ENCODE measurements around the gene PINK1.

The PINK1 gene

DNA sequence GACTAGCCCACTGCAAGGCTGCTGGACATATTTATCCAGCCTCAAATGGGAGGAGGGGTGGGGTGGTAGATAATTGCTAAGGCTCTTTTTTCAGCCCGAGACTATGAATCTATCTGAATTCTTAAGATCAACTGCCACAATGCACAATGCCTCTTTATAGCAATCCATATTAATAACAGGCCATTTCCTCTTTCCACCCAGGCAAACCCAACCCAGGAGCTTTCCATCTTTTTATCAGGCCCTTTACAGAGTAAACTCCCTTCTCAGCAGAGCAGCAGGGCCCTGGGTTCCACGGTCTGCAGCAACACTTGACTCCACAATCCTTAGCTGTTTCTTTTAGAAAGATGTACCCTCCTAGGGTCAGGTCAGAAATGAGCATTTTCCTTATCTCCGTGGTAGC, 27.1 kb downstream of the PINK1 start:
- no peak for DNase-seq (ENCODE audit: low spot score)
- TF ChIP-seq, protein P1, sequence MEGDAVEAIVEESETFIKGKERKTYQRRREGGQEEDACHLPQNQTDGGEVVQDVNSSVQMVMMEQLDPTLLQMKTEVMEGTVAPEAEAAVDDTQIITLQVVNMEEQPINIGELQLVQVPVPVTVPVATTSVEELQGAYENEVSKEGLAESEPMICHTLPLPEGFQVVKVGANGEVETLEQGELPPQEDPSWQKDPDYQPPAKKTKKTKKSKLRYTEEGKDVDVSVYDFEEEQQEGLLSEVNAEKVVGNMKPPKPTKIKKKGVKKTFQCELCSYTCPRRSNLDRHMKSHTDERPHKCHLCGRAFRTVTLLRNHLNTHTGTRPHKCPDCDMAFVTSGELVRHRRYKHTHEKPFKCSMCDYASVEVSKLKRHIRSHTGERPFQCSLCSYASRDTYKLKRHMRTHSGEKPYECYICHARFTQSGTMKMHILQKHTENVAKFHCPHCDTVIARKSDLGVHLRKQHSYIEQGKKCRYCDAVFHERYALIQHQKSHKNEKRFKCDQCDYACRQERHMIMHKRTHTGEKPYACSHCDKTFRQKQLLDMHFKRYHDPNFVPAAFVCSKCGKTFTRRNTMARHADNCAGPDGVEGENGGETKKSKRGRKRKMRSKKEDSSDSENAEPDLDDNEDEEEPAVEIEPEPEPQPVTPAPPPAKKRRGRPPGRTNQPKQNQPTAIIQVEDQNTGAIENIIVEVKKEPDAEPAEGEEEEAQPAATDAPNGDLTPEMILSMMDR (IDR thresholded peaks at IDR 0.05; ENCODE audit: extremely low read depth, insufficient read depth, missing control alignments): no peak
- in situ Hi-C loops (cut with MboI; ENCODE audit: low pct_unique_long_range_greater_than_20kb, low sequenced_read_pairs, unreplicated experiment): no loop called here

DNA sequence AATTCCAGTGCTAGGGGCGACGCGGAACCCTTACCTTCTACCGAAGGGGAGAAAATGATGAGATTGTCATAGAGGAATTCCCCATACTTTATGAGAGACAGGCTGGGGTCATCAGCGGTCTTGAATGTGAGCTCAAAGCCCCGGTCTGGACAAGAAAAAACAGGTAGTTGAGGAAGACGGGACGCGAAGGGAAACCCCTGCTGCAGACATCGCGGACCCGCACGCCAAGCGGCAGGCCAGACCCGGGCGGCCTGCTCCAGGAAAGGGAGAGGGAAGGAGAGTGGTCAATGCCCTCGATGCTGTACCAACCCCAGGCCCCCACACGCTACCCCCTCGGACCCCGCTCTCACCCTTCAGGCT, 27.6 kb downstream of the PINK1 start:
- in situ Hi-C loops (cut with MboI; ENCODE audit: low pct_unique_long_range_greater_than_20kb, low sequenced_read_pairs, unreplicated experiment): no loop called here
- TF ChIP-seq, protein P1 (IDR thresholded peaks at IDR 0.05; ENCODE audit: extremely low read depth, insufficient read depth, missing control alignments): no peak
- DNase-seq (ENCODE audit: low spot score): no peak

DNA sequence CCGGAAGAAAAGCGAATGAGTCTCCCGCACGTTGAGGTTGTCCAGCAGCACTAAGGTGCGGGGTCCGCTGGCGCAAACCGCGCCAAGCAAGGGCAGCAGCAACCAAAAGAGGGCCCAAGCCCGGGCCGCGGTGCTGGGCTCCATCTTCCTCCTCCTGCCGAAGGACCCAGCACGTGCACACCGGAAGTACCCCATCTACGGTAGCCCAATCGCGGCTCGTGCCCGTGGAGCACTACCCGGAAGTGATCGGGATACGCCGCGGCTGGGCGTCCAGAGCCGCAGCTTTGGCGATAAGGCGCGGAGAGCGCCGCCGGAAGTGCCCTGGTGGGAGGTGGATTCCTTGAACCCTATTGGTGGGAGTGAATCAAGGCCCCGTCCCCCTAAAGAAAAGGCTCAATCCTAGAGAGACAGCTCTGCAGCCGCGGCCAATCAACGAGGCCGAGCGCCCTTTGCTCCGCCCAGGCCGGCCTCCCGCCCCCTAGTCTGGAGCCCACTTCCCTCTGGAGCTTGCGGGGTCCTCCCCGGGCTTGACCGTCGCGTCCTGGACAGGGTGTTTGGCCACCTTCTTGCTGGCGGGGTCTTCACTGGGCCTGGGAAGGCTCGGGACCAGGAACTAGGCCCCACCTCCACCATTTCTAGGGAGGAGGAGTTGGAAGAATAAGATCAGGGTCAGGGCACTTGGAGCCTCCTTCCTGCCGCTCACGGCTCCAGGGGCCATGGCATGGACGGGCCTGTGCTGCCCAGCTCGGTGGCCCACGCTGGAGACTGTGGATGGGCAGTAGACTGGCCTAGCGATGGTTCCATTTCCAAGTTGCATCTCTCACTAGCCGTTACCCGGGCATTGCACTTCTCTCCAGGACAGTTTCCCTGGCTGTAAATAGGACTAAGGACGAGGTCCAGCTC, 28.2 kb downstream of the PINK1 start, which contains the start of gene DDOST:
Gene DDOST (minus strand): TSS at position 163 of the 903 bp plus-strand sequence. CDS start 19 bp downstream, at position 144.
- peak; percentile 98 for DNase-seq (ENCODE audit: low spot score)
- in situ Hi-C loops (cut with MboI; ENCODE audit: low pct_unique_long_range_greater_than_20kb, low sequenced_read_pairs, unreplicated experiment): no loop called here
- TF ChIP-seq, protein P1 (IDR thresholded peaks at IDR 0.05; ENCODE audit: extremely low read depth, insufficient read depth, missing control alignments): peak; percentile 39

DNA sequence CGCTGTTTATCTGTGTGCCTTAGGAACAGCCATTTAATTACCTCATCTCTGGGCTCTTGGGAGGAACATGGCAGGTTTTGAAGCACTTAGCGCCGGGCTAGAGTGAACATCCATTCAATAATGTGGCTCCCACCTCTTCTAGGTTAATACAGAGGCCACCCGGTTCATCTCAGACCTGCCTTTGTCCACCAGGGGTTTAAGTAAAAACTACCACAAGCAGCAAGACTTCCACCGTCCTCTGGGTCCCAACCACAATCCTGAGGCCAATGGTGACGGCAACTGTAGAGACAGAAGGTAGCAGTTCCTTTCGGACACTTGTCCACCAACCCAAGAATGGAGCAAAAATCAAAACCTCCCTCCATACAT, 28.8 kb downstream of the PINK1 start:
- TF ChIP-seq, protein P1 (IDR thresholded peaks at IDR 0.05; ENCODE audit: extremely low read depth, insufficient read depth, missing control alignments): no peak
- in situ Hi-C loops (cut with MboI; ENCODE audit: low pct_unique_long_range_greater_than_20kb, low sequenced_read_pairs, unreplicated experiment): no loop called here
- DNase-seq (ENCODE audit: low spot score): no peak

DNA sequence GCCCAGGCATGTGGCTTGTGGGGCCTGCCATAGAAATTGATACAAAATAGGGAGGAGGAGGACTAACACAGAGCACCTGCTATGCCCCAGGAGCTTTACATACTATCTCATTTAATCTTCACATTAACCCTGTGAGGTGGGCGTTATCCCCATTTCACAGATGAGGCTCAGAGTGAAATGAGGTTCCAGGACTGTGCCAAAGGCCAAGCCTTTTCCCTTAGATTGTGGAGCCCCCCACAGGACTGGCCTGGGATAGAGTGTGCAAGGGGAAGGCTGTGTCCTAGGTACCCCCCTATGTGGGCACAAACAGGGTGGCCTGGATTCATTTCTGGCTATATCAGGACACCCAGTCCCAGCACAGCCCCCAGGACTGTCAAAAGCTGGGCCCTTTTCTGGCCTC, 30.1 kb downstream of the PINK1 start:
- in situ Hi-C loops (cut with MboI; ENCODE audit: low pct_unique_long_range_greater_than_20kb, low sequenced_read_pairs, unreplicated experiment): no loop called here

DNA sequence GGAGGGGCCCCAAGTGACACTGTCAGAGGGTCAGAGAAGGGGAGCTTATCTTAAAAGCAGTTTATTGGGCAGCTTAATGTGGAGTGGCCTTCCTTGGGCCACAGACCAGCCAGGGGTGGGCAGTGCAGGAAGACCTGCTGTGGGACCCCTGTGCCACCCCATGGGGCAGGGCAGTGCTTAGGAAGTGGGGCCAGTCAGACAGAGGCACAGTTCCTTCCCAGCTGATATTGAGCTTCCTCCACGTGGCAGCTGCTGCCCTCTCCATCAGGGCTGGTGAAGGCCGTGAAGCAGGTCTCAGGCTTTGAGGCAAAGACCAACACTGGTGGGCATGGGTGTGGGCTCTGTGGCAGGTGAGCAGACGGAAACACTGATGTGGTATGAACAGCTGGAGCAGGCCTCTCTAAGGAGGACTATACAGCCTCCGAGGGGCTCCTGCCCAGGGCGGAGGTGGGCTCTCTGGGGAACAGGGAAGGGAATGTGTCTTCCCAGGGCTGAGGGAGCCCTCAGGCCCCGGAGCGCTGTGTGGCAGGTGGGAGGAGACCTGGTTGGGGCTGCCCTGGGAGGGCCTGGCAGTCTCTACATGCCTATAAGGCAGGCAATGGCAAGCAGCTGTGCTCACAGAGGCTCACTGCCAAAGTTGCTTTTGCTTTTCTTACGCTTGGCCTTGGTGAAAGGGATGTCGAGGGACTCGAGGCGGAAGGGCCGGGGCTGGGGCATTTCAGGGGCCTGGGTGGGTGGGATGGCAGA, 30.9 kb downstream of the PINK1 start:
- in situ Hi-C loops (cut with MboI; ENCODE audit: low pct_unique_long_range_greater_than_20kb, low sequenced_read_pairs, unreplicated experiment): no loop called here
- TF ChIP-seq, protein P1 (IDR thresholded peaks at IDR 0.05; ENCODE audit: extremely low read depth, insufficient read depth, missing control alignments): no peak
- DNase-seq (ENCODE audit: low spot score): no peak

More for the DNA sequence above, 30.1 kb downstream of the PINK1 start:
- TF ChIP-seq, protein P1 (IDR thresholded peaks at IDR 0.05; ENCODE audit: extremely low read depth, insufficient read depth, missing control alignments): no peak
- no peak for DNase-seq (ENCODE audit: low spot score)
